Stimulated activated CD4-positive, alpha-beta T cell treated with anti-CD3 and anti-CD28 coated beads, TNF-alpha, amount 100 ng/mL, for 1 hour (primary cell): Measurements from ENCODE around the gene SCNN1G.
"Not testable (repeated sequence)": the region's sequence is repeated elsewhere in the genome, so short reads cannot be mapped to it uniquely, and the experiment has no call there.

Experiments
- DNase-seq, 3 donors: peaks; one replicate each; pipeline ENCODE4 v3.0.0-alpha.2; 2020; ENCODE audit warnings: low read depth in 3 of 3, low spot score in 1 of 3

SCNN1G gene

GRCh38 chr16:23182679-23183542 is at the start of gene SCNN1G:
Gene SCNN1G (plus strand): TSS chr16:23182745. CDS start chr16:23186272, 3,527 bp downstream.
- DNase-seq: no peak

- no peak for DNase-seq
Measured at GRCh38 chr16:23132775-23133463, 49.6 kb upstream of the SCNN1G start.

- DNase-seq: no peak
Measured at GRCh38 chr16:23134274-23134673, 48.3 kb upstream of the SCNN1G start.

- no peak for DNase-seq
Measured at GRCh38 chr16:23137256-23137655, 45.3 kb upstream of the SCNN1G start.

GRCh38 chr16:23137818-23138217 is 44.7 kb upstream of the SCNN1G start:
- no peak for DNase-seq

- no peak for DNase-seq
Measured at GRCh38 chr16:23140107-23140506, 42.4 kb upstream of the SCNN1G start.

- DNase-seq: no peak
Measured at GRCh38 chr16:23141033-23141432, 41.5 kb upstream of the SCNN1G start.

GRCh38 chr16:23141500-23141899 is 41.0 kb upstream of the SCNN1G start:
- DNase-seq: no peak

- DNase-seq: no peak
Measured at GRCh38 chr16:23141959-23142740, 40.4 kb upstream of the SCNN1G start.

GRCh38 chr16:23143391-23143790 is 39.2 kb upstream of the SCNN1G start:
- no peak for DNase-seq

- not testable (repeated sequence) for DNase-seq
Measured at GRCh38 chr16:23144393-23144792, 38.2 kb upstream of the SCNN1G start.

GRCh38 chr16:23145186-23145585 is 37.4 kb upstream of the SCNN1G start:
- DNase-seq: no peak

- DNase-seq: no peak
Measured at GRCh38 chr16:23145608-23146007, 36.9 kb upstream of the SCNN1G start.

GRCh38 chr16:23146877-23147601 is 35.5 kb upstream of the SCNN1G start:
- DNase-seq: no peak

GRCh38 chr16:23147666-23148065 is 34.9 kb upstream of the SCNN1G start:
- no peak for DNase-seq

GRCh38 chr16:23148166-23148512 is 34.4 kb upstream of the SCNN1G start:
- DNase-seq: no peak

GRCh38 chr16:23148513-23149266 is 33.9 kb upstream of the SCNN1G start:
- DNase-seq: peak in 1 of 3 donors; percentile 36

GRCh38 chr16:23149267-23149992 is 33.1 kb upstream of the SCNN1G start, which contains the start of gene USP31:
Gene USP31 (minus strand): TSS chr16:23149452. CDS start chr16:23149270, 182 bp downstream.
- peak; percentile 51 to 80 (median 80) for DNase-seq

- DNase-seq: no peak
Measured at GRCh38 chr16:23149993-23150364, 32.6 kb upstream of the SCNN1G start.
